HG03045 (cell line): ENCODE data around the gene RPN1.
"Not testable (repeated sequence)": the region's sequence is repeated elsewhere in the genome, so short reads cannot be mapped to it uniquely, and the experiment has no call there.

Experiments used
- ATAC-seq: cut with Tn5 transposase; IDR thresholded peaks from one replicate; pipeline ENCODE4 v1.9.1; 2021; ENCODE audit warnings: mild to moderate bottlenecking, moderate library complexity; ENCODE audit not compliant: unreplicated experiment

Gene RPN1

GRCh38 chr3:128653383-128653992, 2.9 kb upstream of the RPN1 start:
- ATAC-seq: not testable (repeated sequence)

- no peak for ATAC-seq
These were observed 1.5 kb downstream of the RPN1 start for GRCh38 chr3:128648940-128649663.

- ATAC-seq: no peak
These were observed 2.2 kb downstream of the RPN1 start for GRCh38 chr3:128648402-128648801.

- ATAC-seq: no peak
These were observed 3.3 kb downstream of the RPN1 start for GRCh38 chr3:128647307-128647706.

GRCh38 chr3:128634075-128634611, 16.5 kb downstream of the RPN1 start:
- no peak for ATAC-seq

- no peak for ATAC-seq
These were observed 18.3 kb downstream of the RPN1 start for GRCh38 chr3:128632301-128632700.

- no peak for ATAC-seq
These were observed 20.7 kb downstream of the RPN1 start for GRCh38 chr3:128629936-128630335.

GRCh38 chr3:128625409-128625945, 25.1 kb downstream of the RPN1 start:
- no peak for ATAC-seq

GRCh38 chr3:128624526-128625138, 26.0 kb downstream of the RPN1 start:
- ATAC-seq: no peak

GRCh38 chr3:128623762-128624176, 26.8 kb downstream of the RPN1 start:
- no peak for ATAC-seq

GRCh38 chr3:128621931-128622330, 28.7 kb downstream of the RPN1 start:
- no peak for ATAC-seq

GRCh38 chr3:128621234-128621633, 29.4 kb downstream of the RPN1 start:
- ATAC-seq: no peak

- ATAC-seq: no peak
These were observed 30.3 kb downstream of the RPN1 start for GRCh38 chr3:128620268-128620691.

GRCh38 chr3:128619146-128619890, 31.3 kb downstream of the RPN1 start:
- no peak for ATAC-seq

- ATAC-seq: no peak
These were observed 32.3 kb downstream of the RPN1 start for GRCh38 chr3:128618398-128618726.

GRCh38 chr3:128617557-128618397, 32.8 kb downstream of the RPN1 start:
- ATAC-seq: peak; percentile 91

GRCh38 chr3:128617270-128617556, 33.4 kb downstream of the RPN1 start:
- ATAC-seq: no peak

- no peak for ATAC-seq
These were observed 33.9 kb downstream of the RPN1 start for GRCh38 chr3:128616516-128617269.

- no peak for ATAC-seq
These were observed 36.5 kb downstream of the RPN1 start for GRCh38 chr3:128614076-128614475.
